Measurements from ENCODE around the gene RRAGB.

GRCh38 chrX:55668084-55668483 lies 49.5 kb upstream of the RRAGB start:
- TF ChIP-seq CTCF (IDR thresholded peaks at IDR 0.05) = no peak
- no peak for TF ChIP-seq POLR2A (IDR thresholded peaks at IDR 0.05)
- no peak for TF ChIP-seq EP300 (IDR thresholded peaks at IDR 0.05; ENCODE audit: low read depth)

Measured in transverse colon (tissue), 3 donors.